LNCAP (cell line): Measurements from ENCODE around the gene CD209.

ENCODE experiments used
- TF ChIP-seq, protein P1 (sequence below): fragments of 450-650 bp; IDR thresholded peaks from 2 replicates; pipeline ENCODE4 v1.5.1; 2017; ENCODE audit warnings: mild to moderate bottlenecking

CD209 gene

DNA sequence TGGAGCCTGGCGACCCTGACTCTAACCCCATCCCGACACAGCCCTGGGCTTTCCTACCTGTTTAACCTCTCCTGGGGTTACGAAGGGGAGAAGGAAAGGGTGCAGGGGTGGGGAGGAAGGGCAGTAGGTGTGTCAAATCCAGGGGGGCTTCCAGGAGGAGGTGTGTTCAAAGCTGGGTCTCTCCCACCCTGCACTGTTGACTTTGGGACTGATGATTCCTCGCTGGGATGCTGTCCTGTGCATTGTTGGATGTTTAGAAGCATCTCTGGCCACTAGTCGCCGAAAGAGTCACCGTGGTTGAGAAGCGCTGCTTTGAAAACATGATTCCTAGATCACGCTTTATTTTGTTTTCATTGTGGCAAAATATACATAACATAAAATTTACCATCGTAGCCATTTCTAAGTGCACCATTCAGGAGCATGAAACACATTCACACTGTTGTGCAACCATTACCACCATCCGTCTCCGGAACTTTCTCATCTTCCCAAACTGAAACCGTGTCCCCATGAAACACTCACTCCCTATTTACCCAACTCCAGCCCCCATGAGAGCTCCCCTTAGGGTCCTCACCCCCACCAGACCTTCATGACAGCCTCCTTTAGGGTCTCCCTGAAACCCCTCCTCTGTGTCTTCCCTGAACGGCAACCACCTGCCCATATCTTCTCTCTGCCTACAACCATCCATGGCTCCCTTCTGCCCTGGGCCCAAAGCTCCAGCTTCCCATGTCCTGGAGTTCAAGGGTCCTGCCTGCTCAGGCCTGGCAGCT lies 41.0 kb downstream of the CD209 start:
- TF ChIP-seq, protein P1, sequence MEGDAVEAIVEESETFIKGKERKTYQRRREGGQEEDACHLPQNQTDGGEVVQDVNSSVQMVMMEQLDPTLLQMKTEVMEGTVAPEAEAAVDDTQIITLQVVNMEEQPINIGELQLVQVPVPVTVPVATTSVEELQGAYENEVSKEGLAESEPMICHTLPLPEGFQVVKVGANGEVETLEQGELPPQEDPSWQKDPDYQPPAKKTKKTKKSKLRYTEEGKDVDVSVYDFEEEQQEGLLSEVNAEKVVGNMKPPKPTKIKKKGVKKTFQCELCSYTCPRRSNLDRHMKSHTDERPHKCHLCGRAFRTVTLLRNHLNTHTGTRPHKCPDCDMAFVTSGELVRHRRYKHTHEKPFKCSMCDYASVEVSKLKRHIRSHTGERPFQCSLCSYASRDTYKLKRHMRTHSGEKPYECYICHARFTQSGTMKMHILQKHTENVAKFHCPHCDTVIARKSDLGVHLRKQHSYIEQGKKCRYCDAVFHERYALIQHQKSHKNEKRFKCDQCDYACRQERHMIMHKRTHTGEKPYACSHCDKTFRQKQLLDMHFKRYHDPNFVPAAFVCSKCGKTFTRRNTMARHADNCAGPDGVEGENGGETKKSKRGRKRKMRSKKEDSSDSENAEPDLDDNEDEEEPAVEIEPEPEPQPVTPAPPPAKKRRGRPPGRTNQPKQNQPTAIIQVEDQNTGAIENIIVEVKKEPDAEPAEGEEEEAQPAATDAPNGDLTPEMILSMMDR: no peak

DNA sequence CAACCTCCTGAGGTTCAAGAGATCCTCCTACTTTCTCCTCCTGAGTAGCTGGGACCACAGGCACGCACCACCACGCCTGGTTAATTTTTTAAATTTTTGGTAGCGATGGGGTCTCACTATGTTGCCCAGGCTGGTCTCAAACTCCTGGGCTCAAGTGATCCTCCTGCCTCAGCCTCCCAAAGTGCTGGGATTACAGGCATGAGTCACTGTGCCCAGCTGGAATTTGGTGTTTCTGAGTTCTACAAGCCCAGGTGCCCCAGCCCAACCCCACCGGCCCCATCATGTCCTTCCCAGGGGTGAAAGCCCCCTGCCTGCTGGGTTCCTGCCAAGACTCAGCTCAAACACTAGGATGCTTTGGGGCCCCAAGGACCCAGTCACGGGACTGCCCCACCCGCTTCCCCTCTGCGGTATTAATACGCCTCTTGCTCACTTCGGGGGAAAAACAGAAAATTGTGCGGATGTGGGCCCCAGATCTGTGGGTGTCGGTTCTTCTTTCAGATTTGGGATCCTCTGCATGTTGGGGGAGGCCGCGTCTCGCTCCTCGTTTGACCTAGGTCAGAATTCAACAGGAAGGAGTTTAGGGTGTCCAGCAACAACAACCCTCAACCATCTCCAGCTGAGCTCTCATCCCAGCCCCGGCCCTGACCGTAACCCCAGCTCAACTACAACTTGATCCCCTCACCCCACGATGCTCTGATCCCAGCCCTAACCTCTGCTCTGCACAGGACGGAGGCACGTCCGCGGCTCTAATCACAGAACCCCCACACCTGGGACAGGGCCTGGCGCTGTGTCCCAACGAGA lies 41.7 kb downstream of the CD209 start:
- TF ChIP-seq, protein P1: no peak

DNA sequence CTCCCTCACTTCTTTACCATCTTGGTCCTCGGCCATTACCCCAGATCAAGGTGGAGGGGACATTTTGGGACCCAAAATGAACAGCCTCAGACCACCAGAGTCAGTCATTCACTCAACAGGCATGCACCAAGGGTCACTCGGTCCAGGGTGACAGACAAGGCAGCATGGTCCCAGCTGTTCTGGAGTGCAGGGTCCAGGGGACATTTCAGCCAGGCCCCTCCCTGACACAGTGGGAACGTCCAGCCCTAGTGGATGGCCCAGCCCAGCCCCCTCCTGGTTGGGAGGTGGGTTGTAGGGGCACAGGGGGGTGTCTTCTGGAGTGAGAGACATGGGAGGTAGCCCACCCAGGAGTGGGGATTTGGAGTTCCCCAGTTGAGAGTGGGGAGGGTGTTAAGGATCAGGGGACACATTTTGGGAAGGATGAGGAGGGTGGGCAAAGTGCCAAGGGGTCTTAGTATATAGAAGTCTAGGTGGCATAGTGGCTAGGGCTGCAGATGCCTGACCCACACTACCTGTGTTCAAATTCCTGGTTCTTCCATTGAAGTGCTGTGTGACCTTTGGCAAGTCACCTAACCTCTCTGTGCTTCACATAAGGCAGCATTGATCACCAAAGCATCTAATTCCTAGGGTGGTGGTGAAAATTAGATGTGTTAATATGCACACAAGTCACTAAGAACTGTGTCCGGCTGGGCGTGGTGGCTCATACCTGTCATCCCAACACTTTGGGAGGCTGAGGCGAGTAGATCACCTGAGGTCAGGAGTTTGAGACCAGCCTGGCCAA lies 42.9 kb downstream of the CD209 start:
- TF ChIP-seq, protein P1: no peak

DNA sequence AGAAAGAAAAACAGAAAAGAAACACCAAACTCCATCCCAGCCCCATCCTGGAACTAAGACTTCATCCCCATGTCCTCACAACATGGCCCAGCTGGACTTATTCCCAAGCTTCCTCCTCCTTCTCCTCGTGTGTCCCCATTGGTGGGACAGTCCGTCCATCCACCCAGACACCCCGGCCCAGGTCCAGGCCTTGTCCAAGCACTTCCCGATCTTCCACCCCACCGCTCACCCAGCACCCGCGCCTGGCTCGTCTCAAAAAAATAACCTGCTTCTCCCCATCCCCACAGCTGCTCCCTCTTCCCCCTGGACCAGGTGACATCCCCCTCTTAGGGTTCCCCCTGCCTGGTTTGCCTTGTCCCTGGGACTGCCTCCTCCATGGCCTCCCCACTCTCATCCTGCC lies 44.0 kb downstream of the CD209 start:
- TF ChIP-seq, protein P1: no peak

DNA sequence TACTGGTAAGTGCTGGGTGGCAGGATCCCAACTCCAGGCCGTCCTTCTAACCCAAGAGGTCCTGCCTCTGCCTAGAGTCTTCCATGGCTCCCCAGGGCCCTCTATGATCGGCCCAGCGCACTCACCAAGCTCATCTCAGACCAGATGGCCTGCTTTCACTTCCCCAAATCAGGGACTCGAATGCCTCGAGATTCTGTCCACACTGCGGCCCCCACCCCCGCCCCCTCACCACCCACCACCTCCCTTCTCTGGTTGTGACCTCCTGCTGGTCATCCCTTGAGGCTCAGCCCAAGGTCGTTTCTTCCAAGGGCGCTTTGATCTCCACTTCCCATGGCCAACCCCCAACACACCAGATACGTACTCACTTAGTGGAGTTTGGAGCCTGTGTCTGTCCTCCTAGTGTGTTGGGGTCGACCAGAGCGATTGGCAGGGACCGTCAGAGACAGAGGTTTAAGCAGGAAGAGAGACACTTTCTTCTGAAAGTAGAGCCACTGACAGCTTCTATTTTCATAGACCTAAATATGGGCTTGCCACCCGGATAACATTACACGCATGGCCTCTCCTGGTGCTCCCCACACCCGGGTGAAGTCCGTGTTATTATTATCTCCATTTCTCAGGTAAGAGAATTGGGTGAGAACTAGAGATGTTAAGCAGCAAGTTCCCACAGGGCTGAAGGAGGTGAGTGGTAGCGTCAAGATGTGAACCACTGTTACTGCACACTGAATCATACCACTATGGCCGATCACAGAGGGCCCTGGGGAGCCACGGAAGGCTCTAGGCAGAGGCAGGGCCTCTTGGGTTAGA lies 45.5 kb downstream of the CD209 start, which contains the start of gene FCER2:
TSS of gene FCER2 (minus strand) at position 478 of the 804 bp plus-strand sequence. CDS start 2,371 bp downstream, outside the sequence.
- TF ChIP-seq, protein P1: no peak

DNA sequence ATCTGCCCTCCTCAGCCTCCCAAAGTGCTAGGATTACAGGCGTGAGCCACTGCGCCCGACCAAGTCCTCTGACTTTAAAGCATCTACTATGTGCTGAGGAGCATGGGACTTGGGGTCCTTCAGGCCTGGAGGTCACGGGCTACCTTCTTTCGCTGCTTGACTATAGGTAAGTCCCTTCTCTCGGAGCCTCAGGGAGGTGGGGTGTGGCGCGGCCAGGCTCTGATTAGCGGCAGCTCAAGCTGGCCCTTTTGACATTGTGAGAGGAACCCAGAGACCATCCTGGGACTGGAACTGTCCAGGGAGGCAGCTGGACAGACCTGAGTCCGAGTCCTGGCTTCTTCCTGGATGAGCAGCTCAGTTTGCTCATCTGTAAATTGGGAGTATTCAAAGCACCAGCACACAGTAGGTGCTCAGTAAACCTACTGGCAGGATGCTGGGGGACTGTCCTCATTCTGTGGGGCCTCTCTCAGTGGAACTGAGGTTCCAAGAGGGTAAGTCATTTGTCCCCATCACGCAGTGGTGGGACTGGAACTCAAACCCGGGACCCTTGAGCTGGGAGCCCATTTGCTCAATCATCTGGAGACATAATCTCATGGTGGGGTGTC lies 46.2 kb downstream of the CD209 start:
- TF ChIP-seq, protein P1: no peak
